Measurements from ENCODE around the gene SALL3. TPM values are rescaled to one million over a fixed set of nuclear protein-coding genes. Genes with fewer than 3 reads are reported as not detected.

Gene SALL3
- total RNA-seq, 1 donor from 2014 or later: 7.6 TPM

DNA sequence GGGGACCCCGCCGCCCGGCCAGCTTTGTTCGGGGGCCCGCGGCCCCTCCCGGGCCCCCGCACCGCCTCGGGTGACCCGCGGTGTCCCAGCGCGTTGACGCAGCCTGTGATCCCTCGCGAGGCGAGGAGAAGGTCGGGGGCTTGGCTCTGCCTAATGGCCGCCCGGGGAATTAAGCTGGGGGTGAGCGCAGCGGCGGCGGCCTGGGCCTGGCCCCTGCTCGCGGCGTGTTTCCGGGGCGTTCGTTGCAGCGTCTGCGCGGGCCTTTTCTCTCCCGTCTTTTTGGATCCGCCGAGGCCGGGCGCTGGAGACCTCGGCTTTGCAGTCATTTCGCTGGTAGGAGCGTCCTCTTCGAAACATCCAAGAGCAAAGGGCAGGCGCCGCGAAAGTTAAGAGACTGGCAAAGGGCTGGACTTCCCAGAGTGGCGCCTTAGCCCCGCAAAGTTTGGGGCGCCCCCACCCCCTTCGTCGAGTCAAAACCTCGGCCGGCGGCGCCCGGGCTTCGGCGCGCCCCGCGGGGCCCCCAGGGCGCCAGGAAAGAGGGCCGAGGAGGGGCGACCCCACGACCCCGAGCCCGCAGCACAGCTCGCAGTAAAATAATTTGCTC is 1.3 kb downstream of the SALL3 start:
- no peak for DNase-seq

DNA sequence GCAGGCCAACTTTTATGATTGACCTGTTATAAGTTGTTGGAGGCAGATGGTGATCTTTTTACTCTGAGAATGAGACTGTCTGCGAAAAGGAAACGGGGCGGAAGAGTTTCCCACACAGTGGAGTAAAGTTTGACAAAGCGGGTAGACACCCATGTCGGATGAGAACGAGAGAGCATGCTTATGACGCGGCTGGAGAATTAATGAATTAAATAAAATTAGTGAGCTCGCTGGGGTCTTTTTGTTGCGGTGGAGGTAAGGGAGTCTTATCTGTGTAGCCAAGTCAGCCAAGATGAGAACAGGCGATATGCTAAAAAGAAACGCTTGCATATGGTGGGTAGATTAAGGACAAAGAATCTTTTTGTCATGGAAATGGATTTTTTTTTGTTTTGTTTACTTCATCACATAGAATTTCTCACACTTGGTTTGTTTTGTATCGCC is 1.8 kb downstream of the SALL3 start:
- no peak for DNase-seq

DNA sequence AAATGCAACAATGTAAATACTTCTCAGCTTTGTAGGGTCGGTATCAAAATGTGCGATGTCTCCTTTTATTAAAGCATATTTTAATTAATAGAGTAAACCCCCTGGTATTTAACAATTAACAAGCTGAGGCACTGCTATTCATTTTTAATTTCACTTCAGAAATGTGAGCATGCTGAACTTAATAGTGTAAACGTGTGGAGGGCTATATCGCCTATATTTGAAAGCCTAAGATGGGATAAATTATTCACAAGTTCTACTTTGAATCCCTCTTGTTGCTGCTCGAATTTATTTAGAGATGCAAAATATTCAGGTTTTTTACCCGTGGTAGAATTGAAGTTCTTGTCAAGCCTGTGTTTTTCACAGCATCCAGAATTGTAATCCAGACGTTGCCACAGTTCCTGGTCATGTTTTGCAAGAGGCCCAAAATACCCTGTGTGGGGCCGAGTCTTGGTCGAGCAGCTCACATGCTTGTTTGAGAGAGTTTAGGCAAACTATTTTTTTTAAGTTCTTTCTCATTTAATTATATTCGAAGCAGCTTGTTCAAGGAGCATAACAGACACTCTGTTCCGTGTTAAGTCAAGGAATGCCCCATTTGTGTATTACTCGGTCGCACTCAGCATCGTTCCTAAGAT is 2.5 kb downstream of the SALL3 start:
- DNase-seq: no peak

DNA sequence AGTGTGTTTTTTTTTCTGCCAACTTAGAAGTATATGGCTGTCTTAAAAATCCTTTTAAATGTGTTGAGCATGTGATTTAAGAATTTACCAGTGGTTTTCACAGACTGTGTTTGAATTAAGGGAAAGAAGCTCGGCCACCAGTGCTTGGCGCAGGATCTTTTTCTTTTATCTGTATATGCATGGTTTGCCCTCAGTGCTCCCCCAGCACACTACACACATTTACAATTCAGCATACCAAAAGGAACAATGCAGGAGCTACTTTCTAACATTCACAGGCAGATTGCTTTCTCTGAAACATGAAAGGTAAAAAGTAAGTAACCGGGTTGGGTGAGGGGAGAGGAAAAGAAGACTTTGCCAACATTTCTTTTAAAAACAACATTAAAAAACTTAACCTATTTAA is 3.9 kb downstream of the SALL3 start:
- no peak for DNase-seq

DNA sequence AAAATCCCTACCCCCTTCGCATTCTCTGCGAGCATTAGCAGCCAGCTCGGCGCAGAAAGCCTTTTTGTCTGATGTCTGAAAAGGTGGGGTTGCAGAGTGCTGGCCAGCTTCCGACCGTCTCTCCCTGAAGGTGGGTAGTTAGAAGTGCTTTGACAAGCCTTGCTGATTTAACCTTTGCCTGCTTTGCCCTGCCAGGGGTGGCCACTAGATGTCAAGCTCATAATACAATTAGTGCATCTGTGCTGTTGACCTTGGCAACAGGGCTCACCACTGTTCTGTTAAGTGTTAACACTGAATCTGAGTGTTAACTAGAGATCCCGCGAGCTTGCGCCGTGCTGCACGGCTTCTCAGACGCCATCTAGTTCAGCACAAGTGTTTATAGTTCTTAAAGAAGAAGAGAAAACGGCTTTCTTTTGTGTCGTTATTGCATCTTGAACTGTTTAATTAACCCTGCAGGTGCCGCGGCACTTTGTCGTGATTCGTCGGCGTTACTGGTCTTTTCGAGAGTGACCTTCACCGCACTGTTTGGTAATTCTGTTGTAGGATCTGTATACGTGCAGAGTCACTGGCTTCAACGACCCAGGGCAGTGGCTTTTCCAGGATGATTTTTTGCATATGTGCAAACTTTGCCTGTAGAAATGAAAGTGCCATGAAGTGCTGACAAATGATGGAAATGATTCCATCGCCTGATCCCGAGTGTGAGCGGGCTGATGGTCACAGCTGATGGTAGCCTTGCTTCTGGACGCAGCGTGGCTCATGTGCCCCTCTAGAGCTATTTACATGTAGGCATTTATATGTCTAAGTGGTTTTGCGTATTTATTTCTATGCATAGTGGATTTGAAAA is 5.5 kb downstream of the SALL3 start:
- no peak for DNase-seq

DNA sequence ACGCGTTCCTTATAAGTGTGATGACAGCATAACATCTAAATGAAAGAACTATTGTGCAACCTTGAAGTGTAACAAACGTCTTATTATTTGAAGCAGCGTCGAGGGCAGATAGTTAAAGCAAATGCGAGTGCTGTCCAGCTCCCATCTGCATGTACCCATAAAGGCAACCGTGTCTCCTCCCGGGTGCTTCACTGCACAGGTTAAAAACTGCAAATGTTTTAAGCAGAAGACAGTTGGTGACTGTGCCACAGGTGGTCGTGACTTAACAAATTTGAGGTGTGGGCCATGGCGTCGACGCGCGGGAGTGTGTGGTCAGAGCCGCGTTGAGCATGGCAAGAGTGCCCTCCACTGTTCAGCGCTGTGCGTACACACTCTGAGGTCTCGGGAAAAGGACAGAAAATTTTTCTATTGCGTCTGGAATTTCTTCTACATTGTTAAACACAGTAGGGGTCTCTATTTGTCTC is 6.4 kb downstream of the SALL3 start:
- no peak for DNase-seq

DNA sequence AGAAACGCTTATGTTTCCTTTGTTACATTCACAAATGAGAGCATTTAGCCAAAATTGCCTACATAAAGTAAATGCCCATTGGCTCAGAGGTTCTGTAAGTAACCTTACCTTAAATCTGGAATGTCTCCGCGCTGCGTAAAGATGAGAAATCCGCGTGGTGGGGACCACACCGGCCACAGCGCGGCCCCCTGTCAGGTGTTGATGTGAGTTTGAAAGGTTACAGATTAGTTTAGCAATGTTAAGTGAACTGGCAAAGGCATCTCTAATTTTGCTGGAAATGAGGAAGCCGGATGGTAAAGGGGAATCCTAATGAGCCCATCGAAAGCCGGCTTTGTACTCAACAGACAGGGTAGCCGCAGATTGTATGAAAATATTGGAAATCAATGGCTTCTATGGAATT is 11.8 kb downstream of the SALL3 start:
- DNase-seq: no peak

DNA sequence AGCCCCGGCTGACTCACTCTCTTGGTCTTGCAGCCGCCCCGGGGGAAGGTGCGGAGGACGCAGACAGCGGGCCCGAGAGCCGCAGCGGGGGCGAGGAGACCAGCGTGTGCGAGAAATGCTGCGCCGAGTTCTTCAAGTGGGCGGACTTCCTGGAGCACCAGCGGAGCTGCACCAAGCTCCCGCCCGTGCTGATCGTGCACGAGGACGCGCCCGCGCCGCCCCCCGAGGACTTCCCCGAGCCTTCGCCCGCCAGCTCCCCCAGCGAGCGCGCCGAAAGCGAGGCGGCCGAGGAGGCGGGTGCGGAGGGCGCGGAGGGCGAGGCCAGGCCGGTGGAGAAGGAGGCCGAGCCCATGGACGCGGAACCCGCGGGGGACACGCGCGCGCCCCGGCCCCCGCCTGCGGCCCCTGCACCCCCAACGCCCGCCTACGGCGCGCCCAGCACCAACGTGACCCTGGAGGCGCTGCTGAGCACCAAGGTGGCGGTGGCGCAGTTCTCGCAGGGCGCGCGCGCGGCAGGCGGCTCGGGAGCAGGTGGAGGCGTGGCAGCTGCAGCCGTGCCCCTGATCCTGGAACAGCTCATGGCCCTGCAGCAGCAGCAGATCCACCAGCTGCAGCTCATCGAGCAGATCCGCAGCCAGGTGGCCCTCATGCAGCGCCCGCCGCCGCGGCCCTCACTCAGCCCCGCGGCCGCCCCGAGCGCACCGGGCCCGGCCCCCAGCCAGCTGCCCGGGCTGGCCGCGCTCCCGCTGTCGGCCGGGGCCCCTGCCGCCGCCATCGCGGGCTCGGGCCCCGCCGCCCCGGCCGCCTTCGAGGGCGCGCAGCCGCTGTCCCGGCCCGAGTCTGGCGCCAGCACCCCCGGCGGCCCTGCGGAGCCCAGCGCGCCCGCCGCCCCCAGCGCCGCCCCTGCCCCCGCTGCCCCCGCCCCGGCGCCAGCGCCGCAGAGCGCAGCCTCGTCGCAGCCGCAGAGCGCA is 12.7 kb downstream of the SALL3 start:
- DNase-seq: no peak

DNA sequence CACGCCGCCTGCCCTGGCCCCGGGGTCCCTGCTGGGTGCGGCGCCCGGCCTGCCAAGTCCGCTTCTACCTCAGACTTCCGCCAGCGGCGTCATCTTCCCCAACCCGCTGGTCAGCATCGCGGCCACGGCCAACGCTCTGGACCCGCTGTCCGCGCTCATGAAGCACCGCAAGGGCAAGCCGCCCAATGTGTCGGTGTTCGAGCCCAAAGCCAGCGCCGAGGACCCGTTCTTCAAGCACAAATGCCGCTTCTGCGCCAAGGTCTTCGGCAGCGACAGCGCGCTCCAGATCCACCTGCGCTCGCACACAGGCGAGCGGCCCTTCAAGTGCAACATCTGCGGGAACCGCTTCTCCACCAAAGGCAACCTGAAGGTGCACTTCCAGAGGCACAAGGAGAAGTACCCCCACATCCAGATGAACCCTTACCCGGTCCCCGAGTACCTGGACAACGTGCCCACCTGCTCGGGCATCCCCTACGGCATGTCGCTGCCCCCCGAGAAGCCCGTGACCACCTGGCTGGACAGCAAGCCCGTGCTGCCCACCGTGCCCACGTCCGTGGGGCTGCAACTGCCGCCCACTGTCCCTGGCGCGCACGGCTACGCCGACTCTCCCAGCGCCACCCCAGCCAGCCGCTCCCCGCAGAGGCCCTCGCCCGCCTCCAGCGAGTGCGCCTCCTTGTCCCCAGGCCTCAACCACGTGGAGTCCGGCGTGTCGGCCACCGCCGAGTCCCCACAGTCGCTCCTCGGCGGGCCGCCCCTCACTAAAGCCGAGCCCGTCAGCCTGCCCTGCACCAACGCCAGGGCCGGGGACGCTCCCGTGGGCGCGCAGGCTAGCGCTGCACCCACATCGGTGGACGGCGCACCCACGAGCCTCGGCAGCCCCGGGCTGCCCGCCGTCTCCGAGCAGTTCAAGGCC is 13.7 kb downstream of the SALL3 start:
- DNase-seq: no peak

DNA sequence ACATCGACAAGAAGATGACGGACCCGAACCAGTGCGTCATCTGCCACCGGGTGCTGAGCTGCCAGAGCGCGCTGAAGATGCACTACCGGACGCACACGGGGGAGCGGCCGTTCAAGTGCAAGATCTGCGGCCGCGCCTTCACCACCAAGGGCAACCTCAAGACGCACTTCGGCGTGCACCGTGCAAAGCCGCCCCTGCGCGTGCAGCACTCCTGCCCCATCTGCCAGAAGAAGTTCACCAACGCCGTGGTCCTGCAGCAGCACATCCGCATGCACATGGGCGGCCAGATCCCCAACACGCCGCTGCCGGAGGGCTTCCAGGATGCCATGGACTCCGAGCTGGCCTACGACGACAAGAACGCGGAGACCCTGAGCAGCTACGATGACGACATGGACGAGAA is 14.4 kb downstream of the SALL3 start:
- DNase-seq: no peak

DNA sequence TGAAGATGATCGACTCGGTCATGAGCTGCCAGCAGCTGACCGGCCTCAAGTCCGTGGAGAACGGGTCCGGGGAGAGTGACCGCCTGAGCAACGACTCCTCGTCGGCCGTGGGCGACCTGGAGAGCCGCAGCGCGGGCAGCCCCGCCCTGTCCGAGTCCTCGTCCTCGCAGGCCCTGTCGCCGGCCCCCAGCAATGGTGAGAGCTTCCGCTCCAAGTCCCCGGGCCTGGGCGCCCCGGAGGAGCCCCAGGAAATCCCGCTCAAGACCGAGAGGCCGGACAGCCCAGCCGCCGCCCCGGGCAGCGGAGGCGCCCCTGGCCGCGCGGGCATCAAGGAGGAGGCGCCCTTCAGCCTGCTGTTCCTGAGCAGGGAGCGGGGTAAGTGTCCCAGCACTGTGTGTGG is 14.9 kb downstream of the SALL3 start:
- no peak for DNase-seq

DNA sequence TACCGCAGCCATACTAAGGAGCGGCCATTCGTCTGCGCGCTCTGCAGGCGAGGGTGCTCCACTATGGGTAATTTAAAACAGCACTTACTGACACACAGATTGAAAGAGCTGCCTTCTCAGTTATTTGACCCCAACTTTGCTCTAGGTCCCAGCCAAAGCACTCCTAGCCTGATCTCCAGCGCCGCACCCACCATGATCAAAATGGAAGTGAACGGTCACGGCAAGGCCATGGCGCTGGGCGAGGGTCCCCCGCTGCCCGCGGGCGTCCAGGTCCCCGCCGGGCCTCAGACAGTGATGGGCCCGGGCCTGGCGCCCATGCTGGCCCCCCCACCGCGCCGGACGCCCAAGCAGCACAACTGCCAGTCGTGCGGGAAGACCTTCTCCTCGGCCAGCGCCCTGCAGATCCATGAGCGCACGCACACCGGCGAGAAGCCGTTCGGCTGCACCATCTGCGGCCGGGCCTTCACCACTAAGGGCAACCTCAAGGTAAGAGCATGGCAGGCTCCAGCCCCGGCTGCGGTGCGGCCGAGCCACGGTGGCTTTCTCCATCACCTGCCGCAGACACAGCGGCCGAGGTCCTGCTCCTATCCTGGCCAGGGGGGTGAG is 15.5 kb downstream of the SALL3 start:
- no peak for DNase-seq

DNA sequence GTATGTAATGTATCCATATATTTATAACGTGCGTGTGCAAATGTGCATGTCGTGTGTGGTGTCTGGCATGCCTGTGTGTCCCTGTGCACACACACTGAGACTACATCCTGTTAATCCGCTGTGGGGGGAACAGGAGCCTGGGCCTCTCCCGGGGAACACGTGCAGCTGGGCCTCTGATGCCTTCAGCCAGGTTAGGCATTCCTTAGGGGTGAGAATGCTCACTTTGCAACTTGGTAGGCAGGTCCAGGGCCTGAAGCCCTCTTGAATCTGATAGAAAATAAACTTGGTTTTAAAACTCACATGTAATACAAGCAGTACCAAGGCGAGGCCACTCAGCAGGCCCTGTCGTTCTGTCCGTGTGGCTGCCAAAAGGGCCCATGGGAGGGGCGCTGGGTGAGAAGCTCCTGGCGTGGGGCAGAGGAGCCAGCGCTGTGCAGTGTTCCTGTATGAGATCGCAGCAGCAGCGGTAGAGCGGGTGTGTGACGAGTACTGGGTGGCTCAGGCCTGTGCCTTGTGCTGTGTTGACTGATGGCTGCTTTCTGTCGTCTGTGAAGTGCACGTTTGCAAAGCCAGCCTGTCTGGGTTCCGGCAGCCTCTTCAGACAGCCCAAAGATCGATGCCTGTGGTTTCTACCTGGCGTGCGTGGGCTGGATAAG is 16.2 kb downstream of the SALL3 start:
- no peak for DNase-seq

DNA sequence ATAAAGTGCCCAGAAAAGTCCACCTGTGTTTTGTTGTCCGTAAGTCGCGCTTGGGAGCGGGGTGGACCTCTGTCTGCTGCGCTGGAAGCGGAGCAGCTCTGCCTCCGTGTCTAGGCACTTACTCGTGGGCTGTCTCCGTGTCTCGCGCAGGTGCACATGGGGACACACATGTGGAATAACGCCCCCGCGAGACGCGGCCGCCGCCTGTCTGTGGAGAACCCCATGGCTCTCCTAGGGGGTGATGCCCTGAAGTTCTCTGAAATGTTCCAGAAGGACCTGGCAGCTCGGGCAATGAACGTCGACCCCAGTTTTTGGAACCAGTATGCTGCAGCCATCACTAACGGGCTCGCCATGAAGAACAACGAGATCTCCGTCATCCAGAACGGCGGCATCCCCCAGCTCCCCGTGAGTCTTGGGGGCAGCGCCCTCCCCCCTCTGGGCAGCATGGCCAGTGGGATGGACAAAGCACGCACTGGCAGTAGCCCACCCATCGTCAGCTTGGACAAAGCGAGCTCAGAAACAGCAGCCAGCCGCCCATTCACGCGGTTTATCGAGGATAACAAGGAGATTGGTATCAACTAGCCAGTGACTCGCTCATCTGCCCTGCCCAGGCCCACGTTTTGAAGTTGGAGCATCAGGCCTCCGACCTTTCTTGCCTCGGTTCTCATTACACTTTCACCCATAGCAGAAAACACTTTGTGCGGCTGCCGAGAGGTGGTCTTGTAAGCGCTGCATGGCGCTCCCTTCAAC is 17.3 kb downstream of the SALL3 start:
- DNase-seq: no peak

DNA sequence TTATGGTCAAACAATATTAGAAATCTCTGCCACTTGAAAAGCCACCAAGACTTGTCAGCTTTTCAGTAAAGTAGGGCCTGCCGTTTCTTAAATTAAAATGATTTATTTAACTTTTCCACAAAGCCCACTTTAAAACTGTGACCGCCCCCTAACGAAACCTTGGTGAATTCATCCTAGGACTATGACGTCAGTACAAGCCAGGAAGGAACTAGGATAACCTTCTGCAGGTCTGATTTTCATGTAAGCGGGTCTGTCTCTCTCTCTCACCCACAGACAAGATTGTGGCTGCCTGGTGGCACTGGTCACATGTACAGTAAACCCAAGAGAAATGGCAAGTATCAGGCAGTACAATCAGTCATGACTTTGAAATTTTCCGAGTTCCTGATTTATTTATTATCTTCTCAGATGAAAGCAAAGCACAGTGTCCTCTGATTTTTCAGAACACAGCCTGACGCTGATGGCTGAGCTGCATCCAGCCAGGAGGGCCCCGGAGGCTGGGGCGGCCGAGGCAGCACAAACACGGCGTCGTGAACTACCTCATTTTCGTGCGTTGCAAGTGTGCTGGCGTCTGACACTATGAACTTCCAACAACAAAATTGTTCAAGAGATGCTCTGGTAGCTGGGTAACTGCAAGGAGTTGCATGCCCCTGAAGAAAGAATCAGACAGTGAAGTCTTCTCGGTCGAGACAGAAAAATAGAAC is 18.9 kb downstream of the SALL3 start:
- DNase-seq: no peak

DNA sequence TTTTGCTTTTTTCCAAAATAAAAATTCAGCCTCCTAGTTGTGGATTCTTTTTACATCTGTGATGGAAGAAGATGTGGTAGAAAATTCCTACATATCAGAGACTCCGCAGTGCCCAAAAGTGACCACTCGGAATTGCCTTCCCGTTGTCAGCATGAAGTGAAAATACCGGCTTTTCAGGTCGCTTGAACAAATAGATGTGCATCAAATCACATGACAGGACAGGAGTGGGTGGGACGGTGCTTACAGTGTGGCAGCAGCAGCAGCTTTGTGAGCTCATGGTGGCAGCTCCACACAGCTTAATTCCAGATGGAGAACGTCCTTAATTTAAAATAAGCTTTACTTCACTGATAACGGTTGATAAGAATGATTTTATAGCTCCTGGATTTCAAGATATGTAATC is 20.3 kb downstream of the SALL3 start:
- no peak for DNase-seq

DNA sequence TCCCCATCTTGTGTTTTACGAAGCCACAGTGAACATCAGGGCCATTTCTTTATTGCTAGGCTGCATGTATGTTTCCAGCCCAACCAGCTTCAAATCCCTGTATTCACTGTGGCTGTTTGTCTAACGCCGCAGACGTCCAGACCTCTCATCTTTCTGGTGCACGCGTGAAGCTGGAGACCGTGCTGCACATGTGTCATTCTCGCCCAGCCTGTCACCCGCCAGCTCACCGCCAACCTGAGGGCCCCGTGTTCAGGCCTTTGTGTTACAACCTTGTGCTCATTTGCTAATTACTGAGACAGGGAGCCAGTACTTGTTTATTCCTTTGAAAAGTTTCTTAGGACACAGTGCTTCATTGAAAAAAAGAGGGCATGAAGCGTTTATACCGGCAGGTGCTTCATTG is 21.4 kb downstream of the SALL3 start:
- DNase-seq: no peak

DNA sequence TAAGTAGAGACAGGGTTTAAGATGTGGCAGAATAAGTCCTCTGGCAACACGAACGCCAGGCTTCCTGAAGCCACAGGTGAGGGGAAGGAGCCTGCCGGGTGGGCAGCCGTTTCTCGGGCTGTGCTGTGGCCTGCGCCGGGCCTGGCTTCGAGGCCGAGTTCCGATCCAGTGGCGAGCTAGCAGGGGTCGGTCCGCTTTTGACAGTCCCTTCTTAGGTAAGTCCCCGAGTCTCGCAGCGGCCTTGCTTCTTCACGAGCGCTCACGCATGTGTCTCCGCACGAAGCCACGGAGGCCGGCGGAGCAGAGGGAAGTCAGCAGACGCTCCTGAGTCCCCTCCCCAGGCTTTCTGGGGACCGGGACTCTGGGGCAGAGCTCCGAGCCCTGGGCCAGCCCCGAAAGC is 26.0 kb downstream of the SALL3 start:
- DNase-seq: no peak
